ENCODE data around the gene PPP1R12B. TPM values are rescaled to one million over a fixed set of nuclear protein-coding genes. Genes with fewer than 3 reads are reported as not detected.
"Not testable (repeated sequence)": the region's sequence is repeated elsewhere in the genome, so short reads cannot be mapped to it uniquely, and the experiment has no call there.

The PPP1R12B gene
- polyA plus RNA-seq, 1 donor, result 51.8 TPM

DNA sequence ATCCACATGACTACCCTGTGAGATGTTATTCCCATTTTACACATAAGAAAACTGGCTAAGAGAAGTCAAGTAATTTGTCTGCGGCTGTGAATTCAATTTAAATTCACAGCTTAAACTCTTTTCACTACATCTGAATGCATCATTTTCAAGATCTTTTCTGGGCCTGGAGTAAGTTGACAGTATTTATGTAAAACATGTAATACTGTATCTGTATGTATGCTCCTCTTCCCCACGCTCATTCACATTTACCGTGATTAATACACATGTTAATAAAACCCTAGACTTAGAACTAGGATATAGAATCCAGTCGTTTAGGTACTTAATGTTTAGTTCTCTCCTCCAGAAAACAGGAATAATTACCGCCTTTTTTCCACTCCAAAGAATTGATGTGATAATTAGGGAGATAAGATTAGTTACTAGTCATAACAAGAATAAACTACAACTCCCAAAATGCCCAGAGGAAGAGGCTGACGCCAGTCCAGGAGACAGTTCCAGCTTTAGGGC lies 442 bp upstream of the PPP1R12B start:
- H3K4me3 ChIP-seq (ENCODE audit: low read length), result no peak overlapping the region
- no peaks in the 10 kb centered on the region for H3K9me3 ChIP-seq (ENCODE audit: control insufficient read depth, low read depth, low read length)
- no peak for DNase-seq
- 62% methylated on average over 3 of the region's 6 CpGs for WGBS (ENCODE audit: insufficient coverage, low lambda C conversion rate)
- no peaks in the 10 kb centered on the region for H3K27me3 ChIP-seq (ENCODE audit: control insufficient read depth, insufficient read depth, low read length)
- H3K27ac ChIP-seq (ENCODE audit: low read length), result no peak overlapping the region
- H3K4me1 ChIP-seq (ENCODE audit: control insufficient read depth, insufficient read depth, low read length), result no peaks in the 10 kb centered on the region
- H3K36me3 ChIP-seq (ENCODE audit: control insufficient read depth, insufficient read depth, low read length), result no peaks in the 10 kb centered on the region

- 40% methylated on average over 1 of the region's 12 CpGs for WGBS (ENCODE audit: insufficient coverage, low lambda C conversion rate)
- H3K4me1 ChIP-seq (ENCODE audit: control insufficient read depth, insufficient read depth, low read length), result no peaks in the 10 kb centered on the region
Observed at GRCh38 chr1:202349206-202349928, 868 bp downstream of the PPP1R12B start.

DNA sequence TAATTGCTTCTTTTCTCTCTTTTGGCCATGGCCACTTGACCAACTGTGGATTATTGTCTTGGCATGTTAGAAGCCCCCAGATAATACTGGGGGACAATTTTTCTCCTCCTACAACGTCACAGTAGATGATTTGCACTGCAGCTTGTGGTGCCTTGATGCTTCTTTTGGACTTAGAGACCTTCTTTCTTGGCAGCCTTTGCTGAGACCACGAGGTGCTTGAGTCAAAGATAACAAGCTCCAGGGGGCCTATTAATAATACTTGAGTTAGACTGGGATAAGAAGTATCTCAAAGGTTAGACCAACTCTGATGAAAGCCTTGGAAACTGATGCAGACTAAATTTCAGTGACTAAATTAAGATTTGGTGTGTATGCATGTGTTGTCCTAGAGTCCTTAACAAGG lies 3.2 kb downstream of the PPP1R12B start:
- Histone ChIP-seq H3K36me3 (ENCODE audit: control insufficient read depth, insufficient read depth, low read length) (no peaks in the 10 kb centered on the region), H3K4me3 (ENCODE audit: low read length) (no peak overlapping the region), H3K27me3 (ENCODE audit: control insufficient read depth, insufficient read depth, low read length) (no peaks in the 10 kb centered on the region), H3K27ac (ENCODE audit: low read length) (no peak overlapping the region), H3K4me1 (ENCODE audit: control insufficient read depth, insufficient read depth, low read length) (no peaks in the 10 kb centered on the region), H3K9me3 (ENCODE audit: control insufficient read depth, low read depth, low read length) (no peaks in the 10 kb centered on the region)
- no CpG with 5 or more reads among the region's 2 CpGs for WGBS (ENCODE audit: insufficient coverage, low lambda C conversion rate)
- DNase-seq, result no peak

More at GRCh38 chr1:202349206-202349928, 868 bp downstream of the PPP1R12B start:
- peak overlapping the region; percentile 78 for H3K4me3 ChIP-seq (ENCODE audit: low read length)
- no peaks in the 10 kb centered on the region for H3K27me3 ChIP-seq (ENCODE audit: control insufficient read depth, insufficient read depth, low read length)
- no peaks in the 10 kb centered on the region for H3K36me3 ChIP-seq (ENCODE audit: control insufficient read depth, insufficient read depth, low read length)
- DNase-seq, result peak; percentile 18 to 50
- H3K9me3 ChIP-seq (ENCODE audit: control insufficient read depth, low read depth, low read length), result no peaks in the 10 kb centered on the region
- peak overlapping the region; percentile 76 for H3K27ac ChIP-seq (ENCODE audit: low read length)

- not testable (repeated sequence) for H3K36me3 ChIP-seq (ENCODE audit: control insufficient read depth, insufficient read depth, low read length)
Observed at GRCh38 chr1:202352583-202353197, 4.2 kb downstream of the PPP1R12B start.

GRCh38 chr1:202355944-202356553 lies 7.5 kb downstream of the PPP1R12B start:
- Histone ChIP-seq H3K27ac (ENCODE audit: low read length) (no peak overlapping the region), H3K4me3 (ENCODE audit: low read length) (no peak overlapping the region), H3K9me3 (ENCODE audit: control insufficient read depth, low read depth, low read length) (no peaks in the 10 kb centered on the region), H3K27me3 (ENCODE audit: control insufficient read depth, insufficient read depth, low read length) (no peaks in the 10 kb centered on the region), H3K36me3 (ENCODE audit: control insufficient read depth, insufficient read depth, low read length) (no peaks in the 10 kb centered on the region), H3K4me1 (ENCODE audit: control insufficient read depth, insufficient read depth, low read length) (no peaks in the 10 kb centered on the region)
- DNase-seq, result no peak

More at GRCh38 chr1:202352583-202353197, 4.2 kb downstream of the PPP1R12B start:
- H3K27me3 ChIP-seq (ENCODE audit: control insufficient read depth, insufficient read depth, low read length); H3K27ac ChIP-seq (ENCODE audit: low read length); H3K4me1 ChIP-seq (ENCODE audit: control insufficient read depth, insufficient read depth, low read length); H3K4me3 ChIP-seq (ENCODE audit: low read length); H3K9me3 ChIP-seq (ENCODE audit: control insufficient read depth, low read depth, low read length); DNase-seq: not testable (repeated sequence)
- WGBS (ENCODE audit: insufficient coverage, low lambda C conversion rate), result 81% methylated on average over 2 of the region's 11 CpGs

DNA sequence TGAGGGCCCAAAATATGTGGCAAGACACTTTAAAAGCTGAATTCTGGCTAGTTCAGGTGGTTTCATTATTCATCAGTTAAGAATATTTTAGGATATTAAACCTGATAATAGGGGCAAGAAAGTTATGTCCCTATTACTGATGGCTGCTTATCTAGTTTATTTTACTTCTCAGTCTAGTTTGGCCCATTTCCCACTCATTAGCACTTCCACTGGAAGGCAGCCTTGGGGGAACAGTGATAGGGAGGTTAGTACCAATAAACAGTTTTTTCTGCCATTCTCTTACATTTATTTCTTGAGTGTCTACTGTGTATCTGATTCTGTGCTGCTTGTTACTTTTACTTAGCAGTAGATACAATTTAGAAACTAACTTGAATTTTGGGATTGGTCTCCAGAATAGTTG lies 9.0 kb downstream of the PPP1R12B start:
- no peak for DNase-seq
- Histone ChIP-seq H3K4me3 (ENCODE audit: low read length) (no peak overlapping the region), H3K4me1 (ENCODE audit: control insufficient read depth, insufficient read depth, low read length) (no peaks in the 10 kb centered on the region), H3K9me3 (ENCODE audit: control insufficient read depth, low read depth, low read length) (no peaks in the 10 kb centered on the region), H3K27me3 (ENCODE audit: control insufficient read depth, insufficient read depth, low read length) (no peaks in the 10 kb centered on the region), H3K27ac (ENCODE audit: low read length) (no peak overlapping the region), H3K36me3 (ENCODE audit: control insufficient read depth, insufficient read depth, low read length) (no peaks in the 10 kb centered on the region)

DNA sequence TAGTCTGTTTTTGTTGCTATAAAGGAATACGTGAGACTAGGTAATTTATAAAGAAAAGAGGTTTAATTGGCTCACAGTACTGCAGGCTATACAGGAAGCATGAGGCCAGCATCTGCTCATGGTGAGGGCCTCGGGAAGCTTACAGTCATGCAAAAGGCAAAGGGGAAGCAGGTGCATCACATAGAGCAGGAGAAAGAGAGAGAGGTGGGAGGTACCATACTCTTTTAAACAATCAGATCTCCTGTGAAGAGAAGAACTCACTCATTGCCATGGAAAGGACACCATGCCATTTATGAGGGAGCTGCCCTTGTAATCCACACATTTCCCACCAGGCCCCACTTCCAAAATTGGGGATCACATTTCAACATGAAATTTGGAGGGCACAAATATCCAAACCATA lies 12.7 kb downstream of the PPP1R12B start:
- Histone ChIP-seq H3K27ac (ENCODE audit: low read length) (no peak overlapping the region), H3K4me3 (ENCODE audit: low read length) (no peak overlapping the region), H3K36me3 (ENCODE audit: control insufficient read depth, insufficient read depth, low read length) (no peaks in the 10 kb centered on the region), H3K27me3 (ENCODE audit: control insufficient read depth, insufficient read depth, low read length) (no peaks in the 10 kb centered on the region), H3K9me3 (ENCODE audit: control insufficient read depth, low read depth, low read length) (no peaks in the 10 kb centered on the region), H3K4me1 (ENCODE audit: control insufficient read depth, insufficient read depth, low read length) (no peaks in the 10 kb centered on the region)
- DNase-seq, result no peak
- no CpG with 5 or more reads among the region's 2 CpGs for WGBS (ENCODE audit: insufficient coverage, low lambda C conversion rate)

DNA sequence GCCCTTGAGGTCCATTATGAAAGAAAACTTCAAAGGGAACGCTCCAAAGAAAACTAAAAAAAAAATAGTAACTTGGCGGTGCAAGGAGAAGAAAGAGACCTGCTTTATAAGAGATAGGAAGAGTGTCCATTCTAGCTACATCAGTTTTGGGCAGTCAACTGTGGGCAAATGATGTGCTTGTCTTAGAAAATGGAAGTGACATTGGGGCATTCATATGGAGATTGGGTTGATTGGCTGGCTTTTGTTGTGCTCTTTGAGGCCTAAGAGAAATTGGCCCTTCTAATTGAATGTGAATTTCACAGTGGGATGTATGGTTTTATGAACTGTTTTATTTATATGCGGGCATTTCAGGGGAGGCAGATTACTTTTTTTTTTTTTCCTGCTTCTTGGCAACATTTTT lies 13.2 kb downstream of the PPP1R12B start:
- no peak for DNase-seq
- H3K4me3 ChIP-seq (ENCODE audit: low read length), result no peak overlapping the region

DNA sequence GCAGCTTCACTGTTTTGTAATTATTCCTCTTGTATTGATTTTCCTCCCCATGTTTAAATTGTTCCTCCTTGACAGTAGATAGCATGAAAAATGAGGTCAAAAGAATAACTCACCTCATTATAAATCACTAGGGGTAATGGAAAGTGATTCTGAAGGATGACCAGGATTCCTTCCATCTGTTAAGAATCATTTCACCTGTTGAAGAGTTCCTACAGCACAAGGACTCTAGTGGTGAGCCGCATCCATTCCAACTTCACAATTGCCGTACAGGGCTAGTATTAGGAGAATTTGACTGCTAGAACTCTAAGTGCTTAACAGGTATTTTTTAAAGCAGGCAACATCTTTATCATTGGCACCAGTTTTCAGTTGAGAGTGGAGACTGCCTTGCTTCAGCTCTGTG lies 13.7 kb downstream of the PPP1R12B start:
- DNase-seq, result no peak
- Histone ChIP-seq H3K9me3 (ENCODE audit: control insufficient read depth, low read depth, low read length) (no peaks in the 10 kb centered on the region), H3K36me3 (ENCODE audit: control insufficient read depth, insufficient read depth, low read length) (no peaks in the 10 kb centered on the region), H3K4me1 (ENCODE audit: control insufficient read depth, insufficient read depth, low read length) (no peaks in the 10 kb centered on the region), H3K4me3 (ENCODE audit: low read length) (no peak overlapping the region), H3K27me3 (ENCODE audit: control insufficient read depth, insufficient read depth, low read length) (no peaks in the 10 kb centered on the region), H3K27ac (ENCODE audit: low read length) (no peak overlapping the region)
- no CpG with 5 or more reads among the region's 2 CpGs for WGBS (ENCODE audit: insufficient coverage, low lambda C conversion rate)

More for the DNA sequence above, 13.2 kb downstream of the PPP1R12B start:
- Histone ChIP-seq H3K27me3 (ENCODE audit: control insufficient read depth, insufficient read depth, low read length) (no peaks in the 10 kb centered on the region), H3K9me3 (ENCODE audit: control insufficient read depth, low read depth, low read length) (no peaks in the 10 kb centered on the region), H3K36me3 (ENCODE audit: control insufficient read depth, insufficient read depth, low read length) (no peaks in the 10 kb centered on the region), H3K27ac (ENCODE audit: low read length) (no peak overlapping the region), H3K4me1 (ENCODE audit: control insufficient read depth, insufficient read depth, low read length) (no peaks in the 10 kb centered on the region)
- WGBS (ENCODE audit: insufficient coverage, low lambda C conversion rate), result 96% methylated on average over 3 of the region's 3 CpGs

- no peaks in the 10 kb centered on the region for H3K9me3 ChIP-seq (ENCODE audit: control insufficient read depth, low read depth, low read length)
- H3K4me1 ChIP-seq (ENCODE audit: control insufficient read depth, insufficient read depth, low read length), result no peaks in the 10 kb centered on the region
- H3K27ac ChIP-seq (ENCODE audit: low read length), result no peak overlapping the region
- 100% methylated on average over 1 of the region's 4 CpGs for WGBS (ENCODE audit: insufficient coverage, low lambda C conversion rate)
- H3K36me3 ChIP-seq (ENCODE audit: control insufficient read depth, insufficient read depth, low read length), result no peaks in the 10 kb centered on the region
- no peak for DNase-seq
- no peaks in the 10 kb centered on the region for H3K27me3 ChIP-seq (ENCODE audit: control insufficient read depth, insufficient read depth, low read length)
- no peak overlapping the region for H3K4me3 ChIP-seq (ENCODE audit: low read length)
Observed at GRCh38 chr1:202365092-202365815, 16.8 kb downstream of the PPP1R12B start.
